Hindlimb muscle (tissue), 1 donor: ENCODE results near the gene CA12. TPM values are rescaled to one million over a fixed set of nuclear protein-coding genes. Genes with fewer than 3 reads are reported as not detected.

Experiments used
- DNase-seq: peaks from one replicate; pipeline ENCODE4 v3.0.0-alpha.2; 2013
- polyA plus RNA-seq: library from polyadenylated mRNA; unstranded; fragments of 120-200 nt; gene quantifications from one replicate; pipeline ENCODE4 v1.2.1, GENCODE V29; 2013; ENCODE audit not compliant: insufficient read length

Gene CA12
- polyA plus RNA-seq, 1 donor = 0.83 TPM

- DNase-seq = no peak
Observed at GRCh38 chr15:63401714-63402497, 20.3 kb upstream of the CA12 start.

- no peak for DNase-seq
Observed at GRCh38 chr15:63401078-63401477, 19.4 kb upstream of the CA12 start.

GRCh38 chr15:63398456-63398855 lies 16.8 kb upstream of the CA12 start:
- DNase-seq = no peak

- DNase-seq = no peak
Observed at GRCh38 chr15:63396152-63396928, 14.7 kb upstream of the CA12 start.

GRCh38 chr15:63395730-63396151 lies 14.1 kb upstream of the CA12 start:
- no peak for DNase-seq

- DNase-seq = no peak
Observed at GRCh38 chr15:63392361-63393009, 10.8 kb upstream of the CA12 start.

GRCh38 chr15:63391669-63392360 lies 10.2 kb upstream of the CA12 start:
- no peak for DNase-seq

- DNase-seq = no peak
Observed at GRCh38 chr15:63390689-63391088, 9.0 kb upstream of the CA12 start.

GRCh38 chr15:63389902-63390670 lies 8.4 kb upstream of the CA12 start:
- no peak for DNase-seq

GRCh38 chr15:63388511-63388910 lies 6.9 kb upstream of the CA12 start:
- no peak for DNase-seq

- no peak for DNase-seq
Observed at GRCh38 chr15:63387748-63388493, 6.3 kb upstream of the CA12 start.

- no peak for DNase-seq
Observed at GRCh38 chr15:63385911-63386531, 4.4 kb upstream of the CA12 start.

- DNase-seq = no peak
Observed at GRCh38 chr15:63384906-63385305, 3.3 kb upstream of the CA12 start.

GRCh38 chr15:63382966-63383710 lies 1.5 kb upstream of the CA12 start:
- DNase-seq = no peak

GRCh38 chr15:63380808-63381282 lies 801 bp downstream of the CA12 start:
- no peak for DNase-seq

- no peak for DNase-seq
Observed at GRCh38 chr15:63380151-63380807, 1.4 kb downstream of the CA12 start.

- no peak for DNase-seq
Observed at GRCh38 chr15:63379492-63380150, 2.0 kb downstream of the CA12 start.

GRCh38 chr15:63378946-63379345 lies 2.7 kb downstream of the CA12 start:
- no peak for DNase-seq
